Activated naive CD8-positive, alpha-beta T cell (primary cell): Measurements from ENCODE around the gene GBA3.

Experiments used
- H3K27ac Mint-ChIP-seq: one replicate; pipeline ENCODE4 v1.8.0; 2021; ENCODE audit warnings: mixed read lengths
- H3K27me3 Mint-ChIP-seq: one replicate; pipeline ENCODE4 v1.8.0; 2021; ENCODE audit warnings: mixed read lengths
- H3K36me3 Mint-ChIP-seq: one replicate; pipeline ENCODE4 v1.8.0; 2021; ENCODE audit warnings: mixed read lengths
- H3K4me1 Mint-ChIP-seq: one replicate; pipeline ENCODE4 v1.8.0; 2021; ENCODE audit warnings: low read depth, mixed read lengths
- H3K4me3 Mint-ChIP-seq: one replicate; pipeline ENCODE4 v1.8.0; 2021; ENCODE audit warnings: mild to moderate bottlenecking, mixed read lengths
- H3K9me3 Mint-ChIP-seq: one replicate; pipeline ENCODE4 v1.8.0; 2021; ENCODE audit warnings: low read depth, mixed read lengths

The GBA3 gene

DNA sequence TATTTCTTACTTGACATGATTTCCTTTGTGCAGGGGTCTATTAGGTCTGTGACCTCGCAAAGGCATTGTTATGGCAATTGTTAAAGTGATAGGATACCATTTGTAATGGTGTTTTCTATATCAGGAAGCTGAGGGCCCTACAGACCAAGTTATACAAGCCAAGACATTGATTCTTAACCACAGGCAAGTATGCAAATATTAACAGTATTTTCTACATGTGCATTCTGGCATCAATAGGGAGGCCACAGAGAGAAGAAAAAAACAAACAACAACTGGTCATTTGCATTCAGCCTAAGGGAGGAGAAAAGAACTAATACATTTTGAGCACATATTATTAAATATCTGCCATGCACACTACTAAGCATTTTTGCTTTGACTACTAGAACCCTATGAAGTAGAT lies 28.5 kb downstream of the GBA3 start:
- no peak overlapping the region for H3K4me3 Mint-ChIP-seq
- H3K9me3 Mint-ChIP-seq = peaks cover 3% of the 10 kb centered on the region

DNA sequence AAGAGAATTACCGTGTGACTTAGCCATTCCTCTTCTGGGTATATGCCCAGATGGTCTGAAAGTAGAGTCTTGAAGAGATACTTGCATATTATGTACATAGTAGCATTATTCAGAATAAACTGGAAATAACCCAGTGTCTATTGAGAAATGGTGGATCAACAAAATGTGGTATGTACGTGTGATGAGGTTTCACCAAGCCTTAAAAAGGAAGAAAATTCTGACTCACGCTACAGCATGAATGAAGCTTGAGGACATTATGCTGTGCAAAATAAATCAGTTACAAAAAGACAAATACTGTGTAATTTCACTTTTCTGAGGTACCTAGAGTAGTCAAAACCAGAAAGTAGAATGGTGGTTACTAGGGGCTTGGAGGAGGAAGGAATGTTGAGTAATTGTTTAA lies 37.3 kb downstream of the GBA3 start:
- Mint-ChIP-seq H3K36me3 (no peaks in the 10 kb centered on the region), H3K27me3 (peaks cover 10% of the 10 kb centered on the region), H3K4me3 (no peak overlapping the region), H3K27ac (no peak overlapping the region), H3K4me1 (no peaks in the 10 kb centered on the region), H3K9me3 (peaks cover 3% of the 10 kb centered on the region)

More for the DNA sequence above, 28.5 kb downstream of the GBA3 start:
- H3K4me1 Mint-ChIP-seq = no peaks in the 10 kb centered on the region
- H3K36me3 Mint-ChIP-seq = no peaks in the 10 kb centered on the region
- H3K27me3 Mint-ChIP-seq = peaks cover 3% of the 10 kb centered on the region
- H3K27ac Mint-ChIP-seq = no peak overlapping the region

DNA sequence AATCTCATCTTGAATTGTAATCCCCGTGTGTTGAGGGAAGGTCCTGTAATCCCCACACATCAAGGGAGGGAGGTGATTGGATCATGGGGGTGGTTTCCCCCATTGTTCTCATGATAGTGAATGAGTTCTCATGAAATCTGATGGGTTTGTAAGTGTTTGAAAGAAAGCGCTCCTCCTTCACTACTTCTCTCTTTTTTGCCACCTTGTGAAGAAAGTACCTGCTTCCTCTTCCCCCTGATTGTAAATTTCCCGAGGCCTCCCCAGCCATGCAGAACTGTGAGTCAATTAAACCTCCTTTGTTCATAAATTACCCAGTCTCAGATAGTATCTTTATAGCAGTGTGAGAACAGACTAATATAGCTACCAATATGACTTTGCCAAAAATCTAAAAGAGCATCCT lies 41.1 kb downstream of the GBA3 start:
- H3K4me3 Mint-ChIP-seq = no peak overlapping the region
- H3K27me3 Mint-ChIP-seq = peaks cover 8% of the 10 kb centered on the region
- H3K36me3 Mint-ChIP-seq = no peaks in the 10 kb centered on the region
- no peak overlapping the region for H3K27ac Mint-ChIP-seq
- H3K9me3 Mint-ChIP-seq = no peaks in the 10 kb centered on the region
- no peaks in the 10 kb centered on the region for H3K4me1 Mint-ChIP-seq

DNA sequence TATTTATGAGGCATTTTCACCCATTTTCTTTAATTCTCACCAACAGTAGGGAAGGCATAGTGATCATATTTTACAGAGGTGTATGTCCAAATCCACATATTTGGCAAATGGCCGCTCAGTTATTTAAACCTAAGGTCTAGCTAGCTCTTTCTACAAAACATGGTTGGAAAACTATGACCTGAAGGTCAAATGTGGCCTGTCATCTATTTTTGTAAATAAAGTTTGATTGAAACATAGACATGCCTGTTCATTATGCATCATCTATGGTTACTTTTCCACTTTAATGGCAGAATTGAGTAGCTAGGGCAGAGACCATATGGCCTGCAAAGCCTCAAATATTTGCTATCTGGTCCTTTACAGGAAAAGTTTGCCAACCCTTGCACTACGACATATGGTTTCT lies 44.2 kb downstream of the GBA3 start:
- Mint-ChIP-seq H3K27ac (no peak overlapping the region), H3K9me3 (no peaks in the 10 kb centered on the region), H3K27me3 (peaks cover 8% of the 10 kb centered on the region), H3K36me3 (no peaks in the 10 kb centered on the region), H3K4me3 (no peak overlapping the region), H3K4me1 (no peaks in the 10 kb centered on the region)

DNA sequence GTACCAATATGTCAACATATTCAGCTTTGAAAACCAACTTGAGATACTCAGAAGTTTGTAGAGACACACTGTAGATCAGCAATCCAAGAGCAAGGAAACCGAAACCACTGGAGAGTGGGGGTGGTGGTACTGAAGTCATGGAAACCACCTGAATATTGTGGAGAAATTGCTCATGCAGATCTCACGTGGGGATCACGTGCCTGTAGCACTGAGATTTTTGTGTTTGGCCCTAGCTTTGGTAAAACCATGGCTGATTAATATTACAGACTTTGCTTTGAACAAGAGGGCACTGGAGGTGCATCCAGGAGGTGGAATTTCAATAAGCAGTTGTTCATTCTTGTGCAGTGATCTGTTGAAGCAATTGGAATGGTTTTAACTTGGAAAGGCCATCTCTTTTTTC lies 47.2 kb downstream of the GBA3 start:
- peaks cover 9% of the 10 kb centered on the region for H3K27me3 Mint-ChIP-seq
- no peak overlapping the region for H3K4me3 Mint-ChIP-seq
- H3K9me3 Mint-ChIP-seq = no peaks in the 10 kb centered on the region
- H3K4me1 Mint-ChIP-seq = no peaks in the 10 kb centered on the region
- H3K36me3 Mint-ChIP-seq = no peaks in the 10 kb centered on the region
- no peak overlapping the region for H3K27ac Mint-ChIP-seq

DNA sequence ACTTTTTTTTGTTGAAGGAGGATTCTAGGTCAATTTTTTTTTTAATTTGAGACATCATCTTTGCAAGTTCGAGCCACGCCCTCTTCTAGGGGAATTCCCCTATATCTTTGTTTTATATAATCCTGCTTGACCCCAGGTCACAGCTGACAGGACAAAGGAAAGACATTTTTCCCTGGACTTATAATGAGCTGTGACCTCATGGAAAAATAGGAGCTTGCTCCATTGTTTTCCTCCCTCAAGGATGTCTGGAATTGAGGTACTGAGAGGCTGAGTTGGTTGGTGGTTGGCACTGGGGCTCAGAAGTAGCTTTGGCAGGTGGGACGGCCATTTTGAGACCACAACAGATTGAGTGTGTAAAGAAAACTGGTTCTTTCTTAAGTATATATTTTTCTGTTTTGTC lies 49.0 kb downstream of the GBA3 start:
- Mint-ChIP-seq H3K9me3 (no peaks in the 10 kb centered on the region), H3K4me1 (no peaks in the 10 kb centered on the region), H3K27me3 (peaks cover 10% of the 10 kb centered on the region), H3K27ac (no peak overlapping the region), H3K4me3 (no peak overlapping the region), H3K36me3 (no peaks in the 10 kb centered on the region)

DNA sequence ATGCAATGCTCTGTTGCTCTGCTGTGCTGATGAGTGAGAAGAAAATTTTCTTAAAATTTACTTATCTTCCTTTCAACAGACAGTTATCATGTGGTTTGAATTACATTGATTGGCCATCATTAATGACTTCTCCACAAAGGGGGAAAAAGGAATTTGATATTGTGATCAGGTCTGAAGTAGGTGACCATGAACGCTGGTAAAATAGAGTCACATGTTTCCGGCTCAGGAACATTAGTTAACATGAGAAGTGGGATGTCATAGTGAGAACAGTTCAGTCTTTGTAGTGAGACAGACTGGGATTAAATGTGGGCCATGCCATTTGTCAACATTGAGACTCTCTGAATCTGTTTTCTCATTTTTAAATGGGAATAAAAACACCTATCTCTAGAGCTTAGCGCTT lies 50.6 kb downstream of the GBA3 start:
- Mint-ChIP-seq H3K9me3 (no peaks in the 10 kb centered on the region), H3K36me3 (no peaks in the 10 kb centered on the region), H3K27me3 (peaks cover 10% of the 10 kb centered on the region), H3K4me3 (no peak overlapping the region), H3K27ac (no peak overlapping the region), H3K4me1 (no peaks in the 10 kb centered on the region)

DNA sequence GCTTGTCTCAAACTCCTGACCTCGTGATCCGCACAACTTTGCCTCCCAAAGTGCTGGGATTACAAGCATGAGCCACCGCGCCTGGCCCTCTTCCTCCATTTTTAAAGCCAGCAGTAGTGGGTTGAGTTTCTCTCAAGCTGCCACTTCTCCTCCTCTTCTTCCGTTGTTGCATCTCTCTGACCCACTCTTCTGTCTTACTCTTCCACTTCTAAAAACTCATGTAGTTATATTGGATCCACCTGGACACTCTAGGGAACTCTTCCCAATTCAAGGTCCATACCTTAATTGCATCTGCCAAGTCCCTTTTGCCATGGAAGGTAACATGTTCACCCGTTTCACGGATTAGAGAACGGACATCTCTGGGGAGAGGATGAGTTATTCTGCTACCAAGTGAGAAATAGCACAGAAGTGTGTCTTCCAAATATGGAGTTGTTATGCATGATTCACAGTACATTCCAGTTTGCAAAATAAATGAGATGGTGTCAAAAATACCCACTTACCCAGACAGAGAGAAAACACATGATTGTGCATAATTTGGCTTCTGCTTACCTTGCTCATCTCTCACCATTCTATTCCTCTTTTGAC lies 51.8 kb downstream of the GBA3 start:
- Mint-ChIP-seq H3K27me3 (peaks cover 10% of the 10 kb centered on the region), H3K9me3 (no peaks in the 10 kb centered on the region)

DNA sequence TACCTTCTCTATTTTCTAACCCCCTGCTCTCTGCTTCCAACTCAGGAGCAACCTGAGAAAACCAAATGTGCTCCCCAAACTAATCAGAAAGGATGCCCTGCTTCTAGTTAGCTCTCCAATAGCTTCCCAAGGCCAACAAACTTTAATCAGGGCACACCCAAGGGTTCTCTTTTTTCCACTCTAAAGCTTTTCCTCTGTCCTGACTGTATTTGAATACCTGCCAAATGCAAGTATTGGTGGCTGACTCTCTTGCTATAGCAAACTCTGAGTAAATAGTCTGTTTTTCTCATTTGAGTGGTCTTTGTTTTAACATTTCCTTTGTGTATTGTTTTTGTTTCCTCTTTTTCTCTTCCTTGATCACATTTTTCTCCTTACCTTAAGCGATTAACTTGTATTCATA lies 52.5 kb downstream of the GBA3 start:
- H3K27ac Mint-ChIP-seq = no peak overlapping the region
- no peak overlapping the region for H3K4me3 Mint-ChIP-seq
- H3K9me3 Mint-ChIP-seq = no peaks in the 10 kb centered on the region
- H3K27me3 Mint-ChIP-seq = peaks cover 10% of the 10 kb centered on the region
- H3K4me1 Mint-ChIP-seq = no peaks in the 10 kb centered on the region
- H3K36me3 Mint-ChIP-seq = no peaks in the 10 kb centered on the region

More for the DNA sequence above, 51.8 kb downstream of the GBA3 start:
- no peak overlapping the region for H3K27ac Mint-ChIP-seq
- H3K4me1 Mint-ChIP-seq = no peaks in the 10 kb centered on the region
- H3K4me3 Mint-ChIP-seq = no peak overlapping the region
- no peaks in the 10 kb centered on the region for H3K36me3 Mint-ChIP-seq

DNA sequence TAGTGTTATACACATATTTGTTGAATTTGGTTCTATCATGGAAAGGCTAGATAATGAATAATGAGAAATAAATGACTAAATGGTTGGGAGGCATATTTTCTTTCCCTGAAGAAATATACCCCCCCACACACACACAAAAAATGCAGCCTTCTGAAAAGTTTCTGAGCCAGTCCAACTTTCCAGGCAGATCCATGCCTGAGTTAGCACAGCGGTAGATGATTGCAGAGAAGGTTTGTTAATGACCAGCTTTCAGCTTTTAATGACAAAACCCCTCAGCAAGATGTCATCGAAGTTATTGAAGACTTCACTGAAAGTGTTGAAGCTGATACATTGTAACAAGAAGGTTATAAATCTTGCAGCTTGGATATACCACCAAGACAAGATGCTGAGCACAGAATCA lies 61.4 kb downstream of the GBA3 start:
- no peaks in the 10 kb centered on the region for H3K4me1 Mint-ChIP-seq
- H3K9me3 Mint-ChIP-seq = no peaks in the 10 kb centered on the region
- H3K27me3 Mint-ChIP-seq = peaks cover 6% of the 10 kb centered on the region
- no peak overlapping the region for H3K4me3 Mint-ChIP-seq
- H3K36me3 Mint-ChIP-seq = no peaks in the 10 kb centered on the region
- no peak overlapping the region for H3K27ac Mint-ChIP-seq

DNA sequence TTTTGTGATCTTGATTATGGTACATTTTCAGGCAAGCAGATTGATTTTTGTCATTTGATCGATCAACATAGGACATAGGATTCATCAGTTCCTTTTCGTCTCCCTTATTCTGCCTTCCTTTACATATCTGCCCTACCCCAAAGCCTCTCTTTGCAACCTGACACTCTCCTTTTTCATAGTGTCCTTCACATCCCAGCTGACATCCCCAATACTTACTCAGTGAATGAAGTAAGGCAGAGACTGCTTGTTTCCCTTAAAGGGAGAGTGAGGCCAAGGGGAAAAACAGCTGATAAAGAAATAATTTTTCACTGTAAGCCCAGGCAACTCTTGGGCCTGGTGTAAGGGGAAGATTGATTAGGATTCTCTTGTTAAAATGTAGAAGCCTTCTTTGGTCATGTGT lies 69.8 kb downstream of the GBA3 start:
- Mint-ChIP-seq H3K4me1 (peaks cover 8% of the 10 kb centered on the region), H3K9me3 (peaks cover 3% of the 10 kb centered on the region), H3K27ac (no peak overlapping the region), H3K4me3 (no peak overlapping the region), H3K27me3 (peaks cover 4% of the 10 kb centered on the region), H3K36me3 (no peaks in the 10 kb centered on the region)

DNA sequence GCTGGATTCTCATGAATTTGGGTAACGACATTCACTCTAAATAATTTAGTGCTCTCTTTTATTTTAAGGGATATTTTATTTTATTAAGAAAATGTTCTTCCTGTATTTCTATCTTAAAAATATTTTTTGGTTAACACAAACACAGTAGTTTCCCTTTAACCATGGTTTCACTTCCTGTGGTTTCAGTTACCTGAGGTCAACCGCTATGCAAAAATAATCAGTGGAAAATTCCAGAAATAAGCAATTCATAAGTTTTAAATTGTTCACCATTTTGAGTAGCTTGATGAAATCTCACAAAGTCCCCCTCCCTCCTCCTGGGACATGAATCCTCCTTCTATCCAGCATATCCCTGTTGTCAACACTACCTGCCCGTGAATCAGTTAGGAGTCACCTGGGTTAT lies 71.4 kb downstream of the GBA3 start:
- H3K27me3 Mint-ChIP-seq = no peaks in the 10 kb centered on the region

DNA sequence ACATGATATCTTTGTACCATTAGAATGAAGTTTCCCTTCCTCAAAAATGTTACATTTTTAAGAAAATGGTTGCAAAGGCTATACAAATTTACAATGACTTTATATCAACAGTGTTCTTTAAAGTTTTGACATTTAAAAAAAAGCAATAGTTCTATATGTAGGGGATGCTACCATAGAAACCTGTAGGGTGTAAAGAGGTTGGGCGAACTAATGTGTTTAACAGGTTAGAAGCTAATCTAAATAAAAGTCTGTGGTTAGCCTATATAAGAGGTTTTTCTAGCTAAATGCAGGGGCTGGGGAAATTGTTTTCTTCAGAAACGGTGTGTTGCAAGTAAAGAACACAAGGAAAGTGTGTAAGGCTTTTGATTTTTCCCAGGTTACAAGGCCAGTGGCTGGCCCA lies 73.3 kb downstream of the GBA3 start:
- no peak overlapping the region for H3K27ac Mint-ChIP-seq

More for the DNA sequence above, 71.4 kb downstream of the GBA3 start:
- Mint-ChIP-seq H3K4me1 (peaks cover 8% of the 10 kb centered on the region), H3K4me3 (no peak overlapping the region), H3K9me3 (peaks cover 3% of the 10 kb centered on the region), H3K27ac (no peak overlapping the region), H3K36me3 (no peaks in the 10 kb centered on the region)

DNA sequence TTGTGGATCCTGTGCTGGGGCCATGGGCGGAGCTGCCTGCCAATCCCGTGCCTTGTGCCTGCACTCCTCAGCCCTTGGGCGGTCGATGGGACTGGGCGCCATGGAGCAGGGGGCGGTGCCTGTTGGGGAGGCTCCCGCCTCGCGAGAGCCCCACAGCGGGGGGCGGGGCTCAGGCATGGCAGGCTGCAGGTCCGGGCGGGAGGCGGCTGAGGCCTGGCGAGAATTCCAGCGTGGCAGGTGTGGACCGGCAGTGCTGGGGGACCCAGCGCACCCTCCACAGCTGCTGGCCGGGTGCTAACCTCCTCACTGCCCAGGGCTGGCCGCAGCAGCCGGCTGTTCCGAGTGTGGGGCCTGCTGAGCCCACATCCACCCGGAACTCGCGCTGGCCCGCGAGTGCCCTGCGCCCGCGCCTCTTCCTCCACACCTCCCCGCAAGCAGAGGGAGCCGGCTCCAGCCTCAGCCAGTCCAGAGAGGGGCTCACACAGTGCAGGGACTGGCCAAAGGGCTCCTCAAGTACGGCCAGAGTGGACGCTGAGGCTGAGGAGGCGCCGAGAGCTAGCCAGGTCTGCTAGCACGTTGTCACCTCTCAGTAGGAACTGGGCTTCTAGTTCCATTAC lies 85.9 kb downstream of the GBA3 start:
- no peaks in the 10 kb centered on the region for H3K9me3 Mint-ChIP-seq
- H3K27me3 Mint-ChIP-seq = peaks cover 5% of the 10 kb centered on the region
- H3K27ac Mint-ChIP-seq = no peak overlapping the region
- no peak overlapping the region for H3K4me3 Mint-ChIP-seq
- no peaks in the 10 kb centered on the region for H3K36me3 Mint-ChIP-seq
- no peaks in the 10 kb centered on the region for H3K4me1 Mint-ChIP-seq

More for the DNA sequence above, 73.3 kb downstream of the GBA3 start:
- Mint-ChIP-seq H3K27me3 (no peaks in the 10 kb centered on the region), H3K4me1 (peaks cover 8% of the 10 kb centered on the region), H3K4me3 (no peak overlapping the region), H3K9me3 (peaks cover 4% of the 10 kb centered on the region), H3K36me3 (no peaks in the 10 kb centered on the region)

DNA sequence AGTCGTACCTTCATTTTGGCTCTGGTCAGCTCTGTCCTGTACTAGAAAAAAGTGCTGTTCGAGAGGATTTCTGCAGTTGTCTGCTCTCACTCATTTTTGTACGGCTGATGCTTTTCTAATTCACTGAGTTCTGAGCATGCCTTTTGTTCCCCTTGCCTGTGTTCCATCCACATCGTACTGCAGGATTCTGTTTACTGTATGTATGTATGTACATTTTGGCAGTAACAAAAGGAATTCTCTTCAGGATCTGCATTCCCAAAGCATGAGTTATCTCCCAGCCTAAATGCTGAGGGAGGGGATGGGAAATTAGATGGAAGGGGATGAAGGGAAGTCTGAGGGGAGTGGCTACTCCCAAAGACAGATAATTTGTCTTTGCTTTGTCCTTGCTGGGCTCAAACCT lies 87.6 kb downstream of the GBA3 start:
- no peak overlapping the region for H3K4me3 Mint-ChIP-seq
- H3K9me3 Mint-ChIP-seq = no peaks in the 10 kb centered on the region
- peaks cover 4% of the 10 kb centered on the region for H3K27me3 Mint-ChIP-seq
- no peak overlapping the region for H3K27ac Mint-ChIP-seq
- H3K36me3 Mint-ChIP-seq = no peaks in the 10 kb centered on the region
- no peaks in the 10 kb centered on the region for H3K4me1 Mint-ChIP-seq

DNA sequence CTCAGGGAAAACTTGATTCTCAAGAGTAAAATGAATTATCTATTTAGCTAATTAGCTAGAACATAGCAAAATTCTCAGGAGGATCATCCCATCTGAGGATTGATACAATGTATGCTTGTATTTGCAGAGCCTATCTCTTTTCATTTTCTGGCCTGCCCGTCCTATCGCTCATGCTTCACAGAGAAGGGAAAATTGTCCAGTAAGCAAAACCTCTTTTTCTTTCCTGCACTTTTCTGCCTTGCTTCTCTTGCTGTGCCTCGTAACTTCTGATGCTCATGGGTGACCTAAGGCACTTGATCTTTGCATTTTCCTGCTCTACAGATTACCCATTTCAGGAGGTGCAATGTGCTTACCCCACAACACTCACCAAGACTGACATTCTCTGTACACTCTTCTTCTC lies 88.1 kb downstream of the GBA3 start:
- Mint-ChIP-seq H3K4me3 (no peak overlapping the region), H3K27me3 (no peaks in the 10 kb centered on the region), H3K27ac (no peak overlapping the region), H3K36me3 (no peaks in the 10 kb centered on the region), H3K9me3 (no peaks in the 10 kb centered on the region), H3K4me1 (no peaks in the 10 kb centered on the region)
